ENCODE data around the gene ATF3.

DNA sequence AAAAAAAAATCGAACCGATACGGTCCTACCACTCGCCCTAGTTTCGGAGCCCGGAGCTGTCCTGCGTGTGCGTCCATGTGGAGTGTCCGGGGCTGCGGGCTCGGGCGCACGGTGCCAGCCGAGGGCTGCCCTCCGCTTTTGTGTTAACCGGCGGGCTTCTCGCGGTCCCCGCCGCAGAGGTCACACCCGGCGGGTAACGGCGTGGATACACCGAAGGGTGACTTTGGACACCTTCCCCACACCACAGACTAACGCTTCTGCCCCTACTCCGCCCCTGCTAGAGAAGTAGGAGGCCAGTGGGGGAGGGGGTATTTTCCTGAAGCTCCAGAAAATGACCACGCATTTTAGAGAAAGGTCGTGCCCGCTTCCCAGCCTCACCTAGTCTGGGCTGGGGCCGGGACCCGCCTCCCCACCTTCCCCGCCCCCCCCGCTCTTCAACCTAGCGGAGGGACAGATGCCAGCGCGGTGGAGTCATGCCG lies 609 bp upstream of the ATF3 start:
- TF ChIP-seq, protein P1, sequence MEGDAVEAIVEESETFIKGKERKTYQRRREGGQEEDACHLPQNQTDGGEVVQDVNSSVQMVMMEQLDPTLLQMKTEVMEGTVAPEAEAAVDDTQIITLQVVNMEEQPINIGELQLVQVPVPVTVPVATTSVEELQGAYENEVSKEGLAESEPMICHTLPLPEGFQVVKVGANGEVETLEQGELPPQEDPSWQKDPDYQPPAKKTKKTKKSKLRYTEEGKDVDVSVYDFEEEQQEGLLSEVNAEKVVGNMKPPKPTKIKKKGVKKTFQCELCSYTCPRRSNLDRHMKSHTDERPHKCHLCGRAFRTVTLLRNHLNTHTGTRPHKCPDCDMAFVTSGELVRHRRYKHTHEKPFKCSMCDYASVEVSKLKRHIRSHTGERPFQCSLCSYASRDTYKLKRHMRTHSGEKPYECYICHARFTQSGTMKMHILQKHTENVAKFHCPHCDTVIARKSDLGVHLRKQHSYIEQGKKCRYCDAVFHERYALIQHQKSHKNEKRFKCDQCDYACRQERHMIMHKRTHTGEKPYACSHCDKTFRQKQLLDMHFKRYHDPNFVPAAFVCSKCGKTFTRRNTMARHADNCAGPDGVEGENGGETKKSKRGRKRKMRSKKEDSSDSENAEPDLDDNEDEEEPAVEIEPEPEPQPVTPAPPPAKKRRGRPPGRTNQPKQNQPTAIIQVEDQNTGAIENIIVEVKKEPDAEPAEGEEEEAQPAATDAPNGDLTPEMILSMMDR (conservative IDR thresholded peaks at IDR 0.05; ENCODE audit: low read length): no peak
- no peak for TF ChIP-seq EZH2phosphoT487 (IDR thresholded peaks at IDR 0.05; ENCODE audit: borderline replicate concordance, low read depth, low read length)
